Esophagus muscularis mucosa (tissue), 4 donors: Measurements from ENCODE around the gene PLD1. TPM values are rescaled to one million over a fixed set of nuclear protein-coding genes. Genes with fewer than 3 reads are reported as not detected.

Experiments
- DNase-seq: peaks from one replicate; pipeline ENCODE4 v3.0.0-alpha.2; 2017; ENCODE audit errors: extremely low spot score
- H3K27ac ChIP-seq, 4 donors: fragments of 200-600 bp; sonication (generic); replicated peaks in 1 of 4; 1 replicate in 3 of 4; 2 replicates in 1 of 4; pipeline ENCODE4 v1.5.1; 2016 to 2019; ENCODE audit warnings: mild to moderate bottlenecking in 1 of 4
- H3K27me3 ChIP-seq, 4 donors: fragments of 200-600 bp; sonication (generic); one replicate each; pipeline versions ENCODE4 v1.5.1 to v1.6.0; 2016 to 2019
- H3K36me3 ChIP-seq, 4 donors: fragments of 200-600 bp; sonication (generic); one replicate each; pipeline ENCODE4 v1.5.1; 2016 to 2019
- H3K4me1 ChIP-seq, 4 donors: fragments of 200-600 bp; sonication (generic); one replicate each; pipeline ENCODE4 v1.5.1; 2016 to 2019
- H3K4me3 ChIP-seq, 4 donors: fragments of 200-600 bp; sonication (generic); 1 replicate in 2 of 4; 2 replicates in 2 of 4; pipeline ENCODE4 v1.5.1; 2016 to 2019; ENCODE audit warnings: mild to moderate bottlenecking in 4 of 4, moderate library complexity in 1 of 4
- H3K9me3 ChIP-seq, 4 donors: fragments of 200-600 bp; sonication (generic); 1 replicate in 3 of 4; 2 replicates in 1 of 4; pipeline ENCODE4 v1.5.1; 2016 to 2019
- EP300 ChIP-seq: sonication (generic); formaldehyde crosslinking; IDR thresholded peaks from one replicate; pipeline ENCODE4 v1.6.1; 2017; ENCODE audit warnings: antibody characterized with exemption
- POLR2A ChIP-seq: fragments of 450-650 bp; IDR thresholded peaks from one replicate; pipeline ENCODE4 v1.6.1; 2017; ENCODE audit warnings: antibody characterized with exemption, moderate library complexity, mild to moderate bottlenecking, low read depth
- POLR2AphosphoS5 ChIP-seq, 2 donors: sonication (generic); formaldehyde crosslinking; IDR thresholded peaks; one replicate each; pipeline ENCODE4 v1.6.1; 2017; ENCODE audit warnings: antibody characterized with exemption in 2 of 2
- WGBS: methylation state at CpG from one replicate; pipeline ENCODE4 v1.1.5; 2018; 5-methylcytosine and 5-hydroxymethylcytosine counted together
- intact Hi-C: fragments of 100-400 bp; cut with DNase I; formaldehyde crosslinking; loops from one replicate; pipeline ENCODE4 v1.15.1; 2023
- total RNA-seq, 4 donors: library from RNA; depleted of rRNA; stranded (reverse); fragments of >200 nt; gene quantifications; one replicate each; pipeline versions ENCODE4 v1.1.0 to v1.2.1, GENCODE V29; 2016
- TF ChIP-seq, protein P1 (sequence below), 3 experiments: fragments of 200-600 bp in 2 of 3; fragments of 450-650 bp in 1 of 3; sonication (generic) in 2 of 3; IDR thresholded peaks; one replicate each; pipeline ENCODE4 v1.5.1; 2017 to 2019; ENCODE audit warnings: antibody characterized with exemption in 3 of 3, mild to moderate bottlenecking in 2 of 3, moderate library complexity in 1 of 3

PLD1 gene
- total RNA-seq, 4 donors from 2014 or later, result 12.4 to 21.1 (median 18.5) TPM

GRCh38 chr3:171600030-171600429 lies 210.3 kb downstream of the PLD1 start:
- Histone ChIP-seq H3K27me3 (no peaks in the 10 kb centered on the region), H3K27ac (no peak overlapping the region), H3K9me3 (no peaks in the 10 kb centered on the region), H3K4me1 (no peaks in the 10 kb centered on the region), H3K36me3 (peaks cover 0 to 41% (median 22%) of the 10 kb centered on the region in 4 donors), H3K4me3 (no peak overlapping the region)
- TF ChIP-seq POLR2A (no peak), EP300 (no peak), POLR2AphosphoS5 (IDR thresholded peaks at IDR 0.05) (no peak)
- TF ChIP-seq, protein P1, sequence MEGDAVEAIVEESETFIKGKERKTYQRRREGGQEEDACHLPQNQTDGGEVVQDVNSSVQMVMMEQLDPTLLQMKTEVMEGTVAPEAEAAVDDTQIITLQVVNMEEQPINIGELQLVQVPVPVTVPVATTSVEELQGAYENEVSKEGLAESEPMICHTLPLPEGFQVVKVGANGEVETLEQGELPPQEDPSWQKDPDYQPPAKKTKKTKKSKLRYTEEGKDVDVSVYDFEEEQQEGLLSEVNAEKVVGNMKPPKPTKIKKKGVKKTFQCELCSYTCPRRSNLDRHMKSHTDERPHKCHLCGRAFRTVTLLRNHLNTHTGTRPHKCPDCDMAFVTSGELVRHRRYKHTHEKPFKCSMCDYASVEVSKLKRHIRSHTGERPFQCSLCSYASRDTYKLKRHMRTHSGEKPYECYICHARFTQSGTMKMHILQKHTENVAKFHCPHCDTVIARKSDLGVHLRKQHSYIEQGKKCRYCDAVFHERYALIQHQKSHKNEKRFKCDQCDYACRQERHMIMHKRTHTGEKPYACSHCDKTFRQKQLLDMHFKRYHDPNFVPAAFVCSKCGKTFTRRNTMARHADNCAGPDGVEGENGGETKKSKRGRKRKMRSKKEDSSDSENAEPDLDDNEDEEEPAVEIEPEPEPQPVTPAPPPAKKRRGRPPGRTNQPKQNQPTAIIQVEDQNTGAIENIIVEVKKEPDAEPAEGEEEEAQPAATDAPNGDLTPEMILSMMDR (IDR thresholded peaks at IDR 0.05), result no peak
- intact Hi-C loops, result no loop called here
- WGBS, result 93% methylated on average over 6 of the region's 6 CpGs
- DNase-seq, result no peak

DNA sequence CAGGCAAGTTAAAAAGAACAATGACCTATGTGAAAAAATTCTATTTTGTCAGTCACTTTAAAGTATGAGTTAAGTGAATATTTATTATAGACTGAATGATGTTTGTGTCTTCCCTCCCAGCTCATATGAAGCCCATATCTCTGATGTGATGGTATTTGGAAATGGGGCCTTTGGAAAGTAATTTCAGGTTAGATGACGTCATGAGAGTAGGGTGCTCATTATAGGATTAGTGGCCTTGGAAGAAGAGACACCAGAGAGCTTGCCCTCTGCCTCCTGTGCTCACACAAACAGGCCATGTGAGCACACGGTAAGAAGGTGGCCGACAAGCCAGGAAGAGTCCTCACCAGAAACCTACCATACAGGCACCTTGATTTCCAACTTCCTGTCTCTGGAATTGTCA lies 211.3 kb downstream of the PLD1 start:
- Histone ChIP-seq H3K27ac (no peak overlapping the region), H3K4me1 (no peaks in the 10 kb centered on the region), H3K27me3 (no peaks in the 10 kb centered on the region), H3K4me3 (no peak overlapping the region), H3K36me3 (peaks cover 0 to 30% (median 20%) of the 10 kb centered on the region in 4 donors), H3K9me3 (no peaks in the 10 kb centered on the region)
- WGBS, result 79% methylated on average over 3 of the region's 3 CpGs
- DNase-seq, result no peak
- no peak for TF ChIP-seq POLR2A
- intact Hi-C loops, result no loop called here

- intact Hi-C loops, result no loop called here
Measured at GRCh38 chr3:171592786-171593185, 217.5 kb downstream of the PLD1 start.

GRCh38 chr3:171591070-171591469 lies 219.2 kb downstream of the PLD1 start:
- no peak for DNase-seq
- no peaks in the 10 kb centered on the region for H3K9me3 ChIP-seq
- H3K27ac ChIP-seq, result no peak overlapping the region
- H3K36me3 ChIP-seq, result no peaks in the 10 kb centered on the region
- H3K4me3 ChIP-seq, result no peak overlapping the region
- no peaks in the 10 kb centered on the region for H3K27me3 ChIP-seq
- no peak for TF ChIP-seq EP300
- no peak for TF ChIP-seq POLR2AphosphoS5 (IDR thresholded peaks at IDR 0.05)
- intact Hi-C loops, result no loop called here
- H3K4me1 ChIP-seq, result no peaks in the 10 kb centered on the region

More at GRCh38 chr3:171592786-171593185, 217.5 kb downstream of the PLD1 start:
- no peaks in the 10 kb centered on the region for H3K4me1 ChIP-seq
- TF ChIP-seq, protein P1 (IDR thresholded peaks at IDR 0.05), result no peak
- TF ChIP-seq POLR2A (no peak), POLR2AphosphoS5 (IDR thresholded peaks at IDR 0.05) (no peak), EP300 (no peak)
- H3K9me3 ChIP-seq, result no peaks in the 10 kb centered on the region
- H3K27ac ChIP-seq, result no peak overlapping the region
- H3K27me3 ChIP-seq, result no peaks in the 10 kb centered on the region
- H3K36me3 ChIP-seq, result no peaks in the 10 kb centered on the region
- H3K4me3 ChIP-seq, result no peak overlapping the region
- DNase-seq, result no peak

GRCh38 chr3:171586274-171586673 lies 224.0 kb downstream of the PLD1 start:
- intact Hi-C loops, result no loop called here

GRCh38 chr3:171585039-171585438 lies 225.2 kb downstream of the PLD1 start:
- H3K27me3 ChIP-seq, result no peaks in the 10 kb centered on the region
- DNase-seq, result no peak
- H3K4me1 ChIP-seq, result no peaks in the 10 kb centered on the region
- TF ChIP-seq POLR2A, result no peak
- no peak for TF ChIP-seq EP300
- no peak for TF ChIP-seq POLR2AphosphoS5 (IDR thresholded peaks at IDR 0.05)
- TF ChIP-seq, protein P1 (IDR thresholded peaks at IDR 0.05), result no peak
- H3K36me3 ChIP-seq, result no peaks in the 10 kb centered on the region
- no peaks in the 10 kb centered on the region for H3K9me3 ChIP-seq
- 81% methylated on average over 3 of the region's 3 CpGs for WGBS
- H3K27ac ChIP-seq, result no peak overlapping the region
- intact Hi-C loops, result no loop called here
- no peak overlapping the region for H3K4me3 ChIP-seq

More at GRCh38 chr3:171586274-171586673, 224.0 kb downstream of the PLD1 start:
- no peak overlapping the region for H3K4me3 ChIP-seq
- H3K9me3 ChIP-seq, result no peaks in the 10 kb centered on the region
- H3K27ac ChIP-seq, result no peak overlapping the region
- no peaks in the 10 kb centered on the region for H3K36me3 ChIP-seq
- no peak for TF ChIP-seq POLR2A
- TF ChIP-seq EP300, result no peak
- TF ChIP-seq, protein P1 (IDR thresholded peaks at IDR 0.05), result no peak
- no peaks in the 10 kb centered on the region for H3K27me3 ChIP-seq
- WGBS, result 80% methylated on average over 3 of the region's 3 CpGs
- DNase-seq, result no peak
- H3K4me1 ChIP-seq, result no peaks in the 10 kb centered on the region
